Measurements from ENCODE around the gene COMMD3.

DNA sequence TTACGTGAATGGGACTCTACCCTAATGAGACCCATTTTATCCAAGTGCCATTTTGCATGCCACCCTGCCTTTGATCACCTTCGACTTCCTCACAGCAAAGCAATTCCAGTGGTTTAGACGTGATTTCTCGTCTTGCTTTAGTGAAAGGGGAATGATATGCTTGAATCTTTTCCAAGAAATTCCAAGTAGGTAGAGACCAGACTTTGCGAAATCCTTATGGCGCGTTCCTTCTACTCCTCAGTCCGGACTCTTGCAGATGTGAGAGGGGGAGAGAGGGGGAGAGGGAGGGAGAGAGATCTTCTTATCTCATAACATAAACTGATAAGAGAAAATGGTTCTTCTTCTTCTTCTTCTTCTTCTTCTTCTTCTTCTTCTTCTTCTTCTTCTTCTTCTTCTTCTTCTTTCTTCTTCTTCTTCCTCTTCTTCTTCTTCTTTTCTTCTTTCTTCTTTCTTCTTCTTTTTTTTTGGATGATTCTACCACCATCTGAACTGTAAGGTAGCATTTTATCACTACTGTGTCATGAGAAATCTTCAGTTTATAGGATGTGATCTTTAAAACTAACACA is 30.0 kb downstream of the COMMD3 start:
- no peak for TF ChIP-seq POLR2A (IDR thresholded peaks at IDR 0.05)
- TF ChIP-seq, protein P1, sequence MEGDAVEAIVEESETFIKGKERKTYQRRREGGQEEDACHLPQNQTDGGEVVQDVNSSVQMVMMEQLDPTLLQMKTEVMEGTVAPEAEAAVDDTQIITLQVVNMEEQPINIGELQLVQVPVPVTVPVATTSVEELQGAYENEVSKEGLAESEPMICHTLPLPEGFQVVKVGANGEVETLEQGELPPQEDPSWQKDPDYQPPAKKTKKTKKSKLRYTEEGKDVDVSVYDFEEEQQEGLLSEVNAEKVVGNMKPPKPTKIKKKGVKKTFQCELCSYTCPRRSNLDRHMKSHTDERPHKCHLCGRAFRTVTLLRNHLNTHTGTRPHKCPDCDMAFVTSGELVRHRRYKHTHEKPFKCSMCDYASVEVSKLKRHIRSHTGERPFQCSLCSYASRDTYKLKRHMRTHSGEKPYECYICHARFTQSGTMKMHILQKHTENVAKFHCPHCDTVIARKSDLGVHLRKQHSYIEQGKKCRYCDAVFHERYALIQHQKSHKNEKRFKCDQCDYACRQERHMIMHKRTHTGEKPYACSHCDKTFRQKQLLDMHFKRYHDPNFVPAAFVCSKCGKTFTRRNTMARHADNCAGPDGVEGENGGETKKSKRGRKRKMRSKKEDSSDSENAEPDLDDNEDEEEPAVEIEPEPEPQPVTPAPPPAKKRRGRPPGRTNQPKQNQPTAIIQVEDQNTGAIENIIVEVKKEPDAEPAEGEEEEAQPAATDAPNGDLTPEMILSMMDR (IDR thresholded peaks at IDR 0.05), result no peak

Measured in adrenal gland (tissue), 5 donors.